ENCODE measurements around the gene TSPAN6. TPM values are rescaled to one million over a fixed set of nuclear protein-coding genes. Genes with fewer than 3 reads are reported as not detected.

The TSPAN6 gene
- total and polyA plus RNA-seq, 10 of the 15 experiments (the other 5 are each of a cell fraction or from before 2014, with no cell fraction given) = 0.04 to 0.23 (median 0.08) TPM; not detected in 5

DNA sequence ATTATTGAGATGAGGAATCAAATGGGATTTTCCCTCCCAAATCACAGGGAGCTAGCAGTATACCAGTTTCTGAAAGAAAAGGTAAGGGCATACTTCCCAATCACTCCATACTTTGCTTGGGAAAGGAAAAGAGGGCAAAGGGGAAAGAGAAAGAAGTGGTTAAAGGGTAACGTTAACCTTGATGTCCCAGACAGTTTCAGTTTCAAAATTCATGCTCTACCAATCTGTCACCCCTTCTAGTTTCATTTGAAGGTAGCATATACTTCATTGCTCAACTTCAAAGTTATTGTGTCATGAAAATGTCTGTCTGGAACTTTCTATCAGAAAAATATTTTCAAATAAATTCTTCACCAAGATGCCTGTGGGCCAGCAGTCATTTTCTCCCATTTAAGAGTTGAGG is 35.8 kb downstream of the TSPAN6 start:
- Histone ChIP-seq H3K36me3 (ENCODE audit: control insufficient read depth in 2 of 2, insufficient read depth in 2 of 2, low read length in 1 of 2) (no peaks in the 10 kb centered on the region), H3K27me3 (replicated peaks in 1 of 2; ENCODE audit: control insufficient read depth in 2 of 2, insufficient read depth in 2 of 2, low read length in 1 of 2) (no peaks in the 10 kb centered on the region; a peak in 2 of 4 replicates), H3K27ac (ENCODE audit: control insufficient read depth, insufficient read depth) (no peak overlapping the region), H3K4me2 (ENCODE audit: control insufficient read depth, insufficient read depth) (no peak overlapping the region), H3K79me2 (ENCODE audit: control insufficient read depth, insufficient read depth, low read length) (no peaks in the 10 kb centered on the region), H3K4me1 (ENCODE audit: control insufficient read depth, insufficient read depth, low read length) (no peaks in the 10 kb centered on the region), H3K4me3 (no peak overlapping the region), H3K9me3 (replicated peaks; ENCODE audit: control insufficient read depth, insufficient read depth, low read length) (no peaks in the 10 kb centered on the region), H2AFZ (ENCODE audit: control insufficient read depth, low read depth, low read length) (no peak overlapping the region), H4K20me1 (ENCODE audit: control insufficient read depth, insufficient read depth) (no peaks in the 10 kb centered on the region), H3K9ac (ENCODE audit: control insufficient read depth, insufficient read depth, low read length) (no peak overlapping the region)
- ChIA-PET POLR2A (no interaction called here), SMC1A (ENCODE audit: uncharacterized antibody, unreplicated experiment) (no interaction called here), RAD21 (ENCODE audit: unreplicated experiment) (no interaction called here), CTCF (no interaction called here)
- in situ Hi-C loops (cut with MboI) (no loop called here), intact Hi-C loops (cut with micrococcal nuclease; ENCODE audit: unreplicated experiment) (no loop called here)
- no TSS peak for BruUV-seq (replicated peaks)
- ATAC-seq (peak; percentile 50; the same call in 2 of the 3 replicates), DNase-seq (ENCODE audit: low read depth, low spot score) (no peak), FAIRE-seq (no peak)
- TF ChIP-seq, protein P1, sequence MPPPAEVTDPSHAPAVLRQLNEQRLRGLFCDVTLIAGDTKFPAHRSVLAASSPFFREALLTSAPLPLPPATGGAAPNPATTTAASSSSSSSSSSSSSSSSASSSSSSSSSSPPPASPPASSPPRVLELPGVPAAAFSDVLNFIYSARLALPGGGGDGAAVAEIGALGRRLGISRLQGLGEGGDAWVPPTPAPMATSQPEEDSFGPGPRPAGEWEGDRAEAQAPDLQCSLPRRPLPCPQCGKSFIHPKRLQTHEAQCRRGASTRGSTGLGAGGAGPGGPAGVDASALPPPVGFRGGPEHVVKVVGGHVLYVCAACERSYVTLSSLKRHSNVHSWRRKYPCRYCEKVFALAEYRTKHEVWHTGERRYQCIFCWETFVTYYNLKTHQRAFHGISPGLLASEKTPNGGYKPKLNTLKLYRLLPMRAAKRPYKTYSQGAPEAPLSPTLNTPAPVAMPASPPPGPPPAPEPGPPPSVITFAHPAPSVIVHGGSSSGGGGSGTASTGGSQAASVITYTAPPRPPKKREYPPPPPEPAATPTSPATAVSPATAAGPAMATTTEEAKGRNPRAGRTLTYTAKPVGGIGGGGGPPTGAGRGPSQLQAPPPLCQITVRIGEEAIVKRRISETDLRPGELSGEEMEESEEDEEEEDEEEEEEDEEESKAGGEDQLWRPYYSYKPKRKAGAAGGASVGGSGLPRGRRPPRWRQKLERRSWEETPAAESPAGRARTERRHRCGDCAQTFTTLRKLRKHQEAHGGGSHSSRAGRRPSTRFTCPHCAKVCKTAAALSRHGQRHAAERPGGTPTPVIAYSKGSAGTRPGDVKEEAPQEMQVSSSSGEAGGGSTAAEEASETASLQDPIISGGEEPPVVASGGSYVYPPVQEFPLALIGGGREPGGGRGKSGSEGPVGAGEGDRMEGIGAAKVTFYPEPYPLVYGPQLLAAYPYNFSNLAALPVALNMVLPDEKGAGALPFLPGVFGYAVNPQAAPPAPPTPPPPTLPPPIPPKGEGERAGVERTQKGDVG (CRISPR knock-in tag; IDR thresholded peaks at IDR 0.05) = no peak
- TF ChIP-seq, protein P2, sequence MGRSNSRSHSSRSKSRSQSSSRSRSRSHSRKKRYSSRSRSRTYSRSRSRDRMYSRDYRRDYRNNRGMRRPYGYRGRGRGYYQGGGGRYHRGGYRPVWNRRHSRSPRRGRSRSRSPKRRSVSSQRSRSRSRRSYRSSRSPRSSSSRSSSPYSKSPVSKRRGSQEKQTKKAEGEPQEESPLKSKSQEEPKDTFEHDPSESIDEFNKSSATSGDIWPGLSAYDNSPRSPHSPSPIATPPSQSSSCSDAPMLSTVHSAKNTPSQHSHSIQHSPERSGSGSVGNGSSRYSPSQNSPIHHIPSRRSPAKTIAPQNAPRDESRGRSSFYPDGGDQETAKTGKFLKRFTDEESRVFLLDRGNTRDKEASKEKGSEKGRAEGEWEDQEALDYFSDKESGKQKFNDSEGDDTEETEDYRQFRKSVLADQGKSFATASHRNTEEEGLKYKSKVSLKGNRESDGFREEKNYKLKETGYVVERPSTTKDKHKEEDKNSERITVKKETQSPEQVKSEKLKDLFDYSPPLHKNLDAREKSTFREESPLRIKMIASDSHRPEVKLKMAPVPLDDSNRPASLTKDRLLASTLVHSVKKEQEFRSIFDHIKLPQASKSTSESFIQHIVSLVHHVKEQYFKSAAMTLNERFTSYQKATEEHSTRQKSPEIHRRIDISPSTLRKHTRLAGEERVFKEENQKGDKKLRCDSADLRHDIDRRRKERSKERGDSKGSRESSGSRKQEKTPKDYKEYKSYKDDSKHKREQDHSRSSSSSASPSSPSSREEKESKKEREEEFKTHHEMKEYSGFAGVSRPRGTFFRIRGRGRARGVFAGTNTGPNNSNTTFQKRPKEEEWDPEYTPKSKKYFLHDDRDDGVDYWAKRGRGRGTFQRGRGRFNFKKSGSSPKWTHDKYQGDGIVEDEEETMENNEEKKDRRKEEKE (IDR thresholded peaks at IDR 0.05) = no peak
- no peak for TF ChIP-seq MTA3 (IDR thresholded peaks at IDR 0.05; ENCODE audit: borderline replicate concordance, low read length)
- TF ChIP-seq, protein P3, sequence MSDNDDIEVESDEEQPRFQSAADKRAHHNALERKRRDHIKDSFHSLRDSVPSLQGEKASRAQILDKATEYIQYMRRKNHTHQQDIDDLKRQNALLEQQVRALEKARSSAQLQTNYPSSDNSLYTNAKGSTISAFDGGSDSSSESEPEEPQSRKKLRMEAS (IDR thresholded peaks at IDR 0.05; ENCODE audit: low read depth, low read length) = no peak
- no peak for TF ChIP-seq HDAC6 (IDR thresholded peaks at IDR 0.05; ENCODE audit: unreplicated experiment)
- no peak for TF ChIP-seq SMAD1 (IDR thresholded peaks at IDR 0.05; ENCODE audit: low read depth, partially characterized antibody)
- no peak for TF ChIP-seq SMC3 (IDR thresholded peaks at IDR 0.05; ENCODE audit: borderline replicate concordance, low read length)
- TF ChIP-seq, protein P4, sequence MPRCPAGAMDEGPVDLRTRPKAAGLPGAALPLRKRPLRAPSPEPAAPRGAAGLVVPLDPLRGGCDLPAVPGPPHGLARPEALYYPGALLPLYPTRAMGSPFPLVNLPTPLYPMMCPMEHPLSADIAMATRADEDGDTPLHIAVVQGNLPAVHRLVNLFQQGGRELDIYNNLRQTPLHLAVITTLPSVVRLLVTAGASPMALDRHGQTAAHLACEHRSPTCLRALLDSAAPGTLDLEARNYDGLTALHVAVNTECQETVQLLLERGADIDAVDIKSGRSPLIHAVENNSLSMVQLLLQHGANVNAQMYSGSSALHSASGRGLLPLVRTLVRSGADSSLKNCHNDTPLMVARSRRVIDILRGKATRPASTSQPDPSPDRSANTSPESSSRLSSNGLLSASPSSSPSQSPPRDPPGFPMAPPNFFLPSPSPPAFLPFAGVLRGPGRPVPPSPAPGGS (IDR thresholded peaks at IDR 0.05; ENCODE audit: borderline replicate concordance, insufficient read depth, low read depth, low read length, poor library complexity, severe bottlenecking) = no peak
- TF ChIP-seq NBN (IDR thresholded peaks at IDR 0.05) = no peak
- no peak for TF ChIP-seq HDAC2 (IDR thresholded peaks at IDR 0.05)
- no peak for TF ChIP-seq HCFC1 (IDR thresholded peaks at IDR 0.05; ENCODE audit: low read length)
- TF ChIP-seq, protein P5, sequence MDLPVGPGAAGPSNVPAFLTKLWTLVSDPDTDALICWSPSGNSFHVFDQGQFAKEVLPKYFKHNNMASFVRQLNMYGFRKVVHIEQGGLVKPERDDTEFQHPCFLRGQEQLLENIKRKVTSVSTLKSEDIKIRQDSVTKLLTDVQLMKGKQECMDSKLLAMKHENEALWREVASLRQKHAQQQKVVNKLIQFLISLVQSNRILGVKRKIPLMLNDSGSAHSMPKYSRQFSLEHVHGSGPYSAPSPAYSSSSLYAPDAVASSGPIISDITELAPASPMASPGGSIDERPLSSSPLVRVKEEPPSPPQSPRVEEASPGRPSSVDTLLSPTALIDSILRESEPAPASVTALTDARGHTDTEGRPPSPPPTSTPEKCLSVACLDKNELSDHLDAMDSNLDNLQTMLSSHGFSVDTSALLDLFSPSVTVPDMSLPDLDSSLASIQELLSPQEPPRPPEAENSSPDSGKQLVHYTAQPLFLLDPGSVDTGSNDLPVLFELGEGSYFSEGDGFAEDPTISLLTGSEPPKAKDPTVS (IDR thresholded peaks at IDR 0.05; ENCODE audit: low read depth, low read length) = no peak
- 0% methylated on average over 1 of the region's 1 CpG for WGBS (ENCODE audit: insufficient coverage, insufficient replicate concordance, low lambda C conversion rate, missing lambda C conversion rate)
